Calu3 (cell line): ENCODE measurements around the gene PLEKHA8. TPM values are rescaled to one million over a fixed set of nuclear protein-coding genes. Genes with fewer than 3 reads are reported as not detected.

Experiments
- BruUV-seq: library from RNA; stranded (reverse); fragments of 400-500 nt; replicated peaks from 2 replicates; lab custom pipeline; 2021; lab: Mats Ljungman, UMichigan
- CTCF ChIA-PET: fragments of 300-600 bp; sonication (Branson Sonifier 250); formaldehyde crosslinking; loops from one replicate; lab custom pipeline; 2022; ENCODE audit warnings: antibody characterized with exemption; lab: Charles Lee
- DNase-seq: peaks from one replicate; pipeline ENCODE4 v3.0.0; 2022
- H3K27ac Mint-ChIP-seq: one replicate; pipeline ENCODE4 v1.8.0; 2022; ENCODE audit warnings: mixed read lengths; ENCODE audit not compliant: unreplicated experiment
- H3K27me3 Mint-ChIP-seq: one replicate; pipeline ENCODE4 v1.8.0; 2022; ENCODE audit warnings: mixed read lengths; ENCODE audit not compliant: unreplicated experiment
- H3K36me3 Mint-ChIP-seq: one replicate; pipeline ENCODE4 v1.8.0; 2022; ENCODE audit warnings: mild to moderate bottlenecking, moderate library complexity, mixed read lengths; ENCODE audit not compliant: insufficient read depth, unreplicated experiment
- H3K4me1 Mint-ChIP-seq: one replicate; pipeline ENCODE4 v1.8.0; 2022; ENCODE audit warnings: mild to moderate bottlenecking, low read depth, mixed read lengths; ENCODE audit not compliant: unreplicated experiment
- H3K4me3 Mint-ChIP-seq: one replicate; pipeline ENCODE4 v1.8.0; 2022; ENCODE audit warnings: mild to moderate bottlenecking, low read depth, moderate library complexity, mixed read lengths; ENCODE audit not compliant: unreplicated experiment
- H3K9me3 Mint-ChIP-seq: one replicate; pipeline ENCODE4 v1.8.0; 2022; ENCODE audit warnings: low read depth, mixed read lengths; ENCODE audit not compliant: unreplicated experiment
- CTCF ChIP-seq: fragments of 200-600 bp; IDR thresholded peaks from one replicate; pipeline ENCODE4 v1.8.0; 2022; ENCODE audit warnings: antibody characterized with exemption; ENCODE audit not compliant: unreplicated experiment
- intact Hi-C: fragments of 100-400 bp; cut with micrococcal nuclease; formaldehyde crosslinking; loops from one replicate; pipeline ENCODE4 v1.10.0; 2022; ENCODE audit not compliant: unreplicated experiment
- total RNA-seq: library from RNA; stranded (reverse); gene quantifications from 2 replicates; pipeline ENCODE4 v1.2.3, GENCODE V29; 2022

The PLEKHA8 gene
- total RNA-seq, 1 experiment from 2014 or later, result 27.6 TPM

DNA sequence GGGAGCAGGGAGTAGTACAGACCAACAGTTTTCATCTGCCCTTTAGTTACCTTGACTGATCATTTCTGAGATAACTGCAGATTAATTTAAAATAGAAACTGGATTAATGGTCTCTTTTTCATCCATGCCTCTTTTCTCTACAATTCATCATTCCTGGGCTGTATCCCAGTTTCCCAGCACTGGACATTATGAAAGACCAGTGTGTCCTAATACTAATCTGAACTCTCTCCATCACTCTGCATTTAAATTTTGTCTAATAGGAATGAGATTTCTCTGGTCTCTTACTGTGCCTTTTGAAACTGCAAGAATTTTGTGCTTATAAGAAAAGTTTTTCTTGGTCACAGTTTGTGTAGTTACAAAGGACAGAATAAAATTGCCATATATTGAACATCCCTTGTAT is 12.7 kb downstream of the PLEKHA8 start:
- intact Hi-C loops, result no loop called here
- H3K27ac Mint-ChIP-seq, result no peak overlapping the region
- BruUV-seq, result no TSS peak
- H3K36me3 Mint-ChIP-seq, result no peaks in the 10 kb centered on the region
- no peaks in the 10 kb centered on the region for H3K9me3 Mint-ChIP-seq
- no peak for TF ChIP-seq CTCF
- no peaks in the 10 kb centered on the region for H3K27me3 Mint-ChIP-seq
- DNase-seq, result no peak
- CTCF ChIA-PET, result interaction anchor here (0.6 to 1.3 kb wide), 2 partner anchors 21 to 446 kb away, joined by 3 to 5 read pairs; no protein-coding TSS in a partner anchor
- H3K4me1 Mint-ChIP-seq, result no peaks in the 10 kb centered on the region
- H3K4me3 Mint-ChIP-seq, result no peak overlapping the region

DNA sequence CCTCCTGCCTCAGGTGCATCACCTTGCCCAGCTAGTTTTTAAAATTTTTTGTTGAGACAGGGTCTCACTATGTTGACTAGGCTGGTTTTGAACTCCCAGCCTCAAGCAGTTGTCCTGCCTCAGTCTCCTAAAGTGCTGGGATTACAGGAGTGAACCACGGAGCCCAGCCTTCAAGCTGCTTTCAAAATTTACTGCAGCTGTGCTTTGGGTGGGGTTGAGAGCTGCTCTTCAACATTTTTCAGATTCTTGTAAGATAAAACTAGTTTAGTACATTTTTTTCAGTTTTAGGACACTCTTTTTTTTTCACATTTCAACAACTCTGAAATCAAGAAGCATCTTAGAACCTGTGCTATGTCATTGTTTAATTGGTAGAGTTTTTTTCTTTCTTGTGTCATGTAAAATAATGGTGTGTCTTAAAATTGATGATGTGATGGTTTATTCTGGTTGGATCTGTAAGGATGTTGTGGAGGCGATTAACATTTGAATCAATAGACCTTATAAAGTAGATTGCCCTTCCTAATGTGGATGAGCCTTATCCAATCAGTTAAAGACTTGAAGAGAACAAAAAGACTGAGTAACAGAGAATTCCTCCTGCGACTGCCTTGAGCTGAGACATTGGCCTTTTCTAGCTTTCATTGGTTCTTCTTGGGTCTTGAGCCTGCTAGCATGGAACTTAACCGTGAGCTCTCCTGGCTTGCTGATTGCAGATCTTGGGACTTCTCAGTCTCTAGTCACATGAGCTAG is 13.5 kb downstream of the PLEKHA8 start:
- no peak for DNase-seq

GRCh38 chr7:30046127-30046770 is 18.0 kb downstream of the PLEKHA8 start:
- TF ChIP-seq CTCF, result no peak
- intact Hi-C loops, result no loop called here
- no peak overlapping the region for H3K4me3 Mint-ChIP-seq
- no TSS peak for BruUV-seq
- H3K27ac Mint-ChIP-seq, result no peak overlapping the region
- H3K27me3 Mint-ChIP-seq, result no peaks in the 10 kb centered on the region
- H3K4me1 Mint-ChIP-seq, result no peaks in the 10 kb centered on the region
- no peaks in the 10 kb centered on the region for H3K9me3 Mint-ChIP-seq
- CTCF ChIA-PET, result no interaction called here
- no peak for DNase-seq
- no peaks in the 10 kb centered on the region for H3K36me3 Mint-ChIP-seq

More for the DNA sequence above, 13.5 kb downstream of the PLEKHA8 start:
- BruUV-seq, result no TSS peak
- CTCF ChIA-PET, result interaction anchor here (1.4 kb wide), 1 partner anchor 20 kb away, joined by 3 read pairs; no protein-coding TSS in a partner anchor
- TF ChIP-seq CTCF, result no peak
- Mint-ChIP-seq H3K4me1 (no peaks in the 10 kb centered on the region), H3K27me3 (no peaks in the 10 kb centered on the region), H3K36me3 (no peaks in the 10 kb centered on the region), H3K9me3 (no peaks in the 10 kb centered on the region), H3K27ac (no peak overlapping the region), H3K4me3 (no peak overlapping the region)
- intact Hi-C loops, result no loop called here

DNA sequence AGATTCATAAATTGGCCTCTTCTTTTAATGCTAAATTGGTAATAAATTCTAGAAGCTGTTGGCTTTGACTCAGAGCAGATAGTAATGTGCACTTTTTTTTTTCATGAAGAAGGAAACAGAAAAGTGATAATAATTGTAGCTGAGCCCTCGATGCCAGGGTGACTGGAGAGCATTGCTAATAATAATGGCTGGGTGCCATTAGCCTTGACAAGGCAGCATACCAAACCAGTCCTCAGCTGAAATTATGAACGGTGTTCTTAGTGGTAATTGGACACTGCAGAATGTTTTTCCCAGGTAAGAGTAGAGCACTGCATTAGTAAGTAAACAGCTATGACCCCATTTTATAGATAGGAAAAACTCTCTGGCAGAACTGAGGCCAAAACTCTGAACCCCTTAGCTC is 18.9 kb downstream of the PLEKHA8 start:
- no peaks in the 10 kb centered on the region for H3K27me3 Mint-ChIP-seq
- no peaks in the 10 kb centered on the region for H3K4me1 Mint-ChIP-seq
- no peak overlapping the region for H3K27ac Mint-ChIP-seq
- TF ChIP-seq CTCF, result no peak
- no peak for DNase-seq
- intact Hi-C loops, result no loop called here
- H3K36me3 Mint-ChIP-seq, result no peaks in the 10 kb centered on the region
- no peak overlapping the region for H3K4me3 Mint-ChIP-seq
- no TSS peak for BruUV-seq
- H3K9me3 Mint-ChIP-seq, result no peaks in the 10 kb centered on the region
- CTCF ChIA-PET, result interaction anchor here (1.0 kb wide), 1 partner anchor 15 kb away, joined by 3 read pairs; no protein-coding TSS in a partner anchor
